Purkinje cell (primary cell): ENCODE results near the gene HDHD2. TPM values are rescaled to one million over a fixed set of nuclear protein-coding genes. Genes with fewer than 3 reads are reported as not detected.

ENCODE experiments used
- polyA plus RNA-seq: library from polyadenylated mRNA; unstranded; fragments of >200 nt; fragmentation: Nextera tagmentation; gene quantifications from 2 replicates; pipeline ENCODE4 v1.2.1, GENCODE V29; 2014

Gene HDHD2, protein sequence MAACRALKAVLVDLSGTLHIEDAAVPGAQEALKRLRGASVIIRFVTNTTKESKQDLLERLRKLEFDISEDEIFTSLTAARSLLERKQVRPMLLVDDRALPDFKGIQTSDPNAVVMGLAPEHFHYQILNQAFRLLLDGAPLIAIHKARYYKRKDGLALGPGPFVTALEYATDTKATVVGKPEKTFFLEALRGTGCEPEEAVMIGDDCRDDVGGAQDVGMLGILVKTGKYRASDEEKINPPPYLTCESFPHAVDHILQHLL
- polyA plus RNA-seq = 84.1 and 107 TPM in 2 replicates

DNA sequence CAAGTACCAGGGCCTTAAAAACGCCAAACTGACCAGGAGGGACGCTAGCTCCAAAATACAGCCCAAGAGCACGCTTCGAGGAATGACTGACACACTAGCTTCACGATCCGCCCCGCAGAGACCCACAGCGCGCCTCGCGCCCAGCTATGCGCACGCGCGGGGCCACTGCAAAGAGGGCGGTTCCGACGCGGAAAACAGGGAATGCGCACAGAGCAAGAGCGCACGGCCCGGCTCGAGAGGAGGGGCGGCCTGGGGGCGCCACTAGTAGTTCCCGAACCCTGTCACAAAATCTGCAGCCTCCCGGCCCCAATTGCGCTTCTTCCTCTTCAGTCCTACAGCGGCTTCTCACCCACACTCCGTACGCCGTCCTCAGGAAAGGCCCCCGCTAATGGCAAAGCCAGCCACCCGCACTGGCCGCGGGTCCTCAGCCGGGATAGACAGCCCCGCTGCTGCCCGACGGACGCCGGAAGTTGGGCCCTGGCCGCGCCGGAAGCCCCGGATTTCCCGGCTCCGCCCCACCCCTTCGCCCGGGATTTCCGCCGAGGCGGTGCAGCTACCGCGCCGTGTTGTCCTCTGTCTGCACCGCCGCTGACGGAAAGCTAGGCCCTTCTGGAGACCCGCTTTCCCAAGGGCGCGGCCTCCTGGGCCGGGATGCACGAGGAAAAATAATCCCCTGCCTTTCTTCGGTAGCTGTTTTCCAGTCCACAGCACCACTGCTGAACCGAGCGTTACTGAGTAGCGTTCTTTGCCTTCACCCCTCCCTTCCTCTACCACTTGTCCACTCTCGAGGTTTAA lies at the start of gene HDHD2:
Gene HDHD2 (minus strand): TSS at position 472 of the 795 bp plus-strand sequence. CDS start 14,061 bp downstream, outside the sequence.

DNA sequence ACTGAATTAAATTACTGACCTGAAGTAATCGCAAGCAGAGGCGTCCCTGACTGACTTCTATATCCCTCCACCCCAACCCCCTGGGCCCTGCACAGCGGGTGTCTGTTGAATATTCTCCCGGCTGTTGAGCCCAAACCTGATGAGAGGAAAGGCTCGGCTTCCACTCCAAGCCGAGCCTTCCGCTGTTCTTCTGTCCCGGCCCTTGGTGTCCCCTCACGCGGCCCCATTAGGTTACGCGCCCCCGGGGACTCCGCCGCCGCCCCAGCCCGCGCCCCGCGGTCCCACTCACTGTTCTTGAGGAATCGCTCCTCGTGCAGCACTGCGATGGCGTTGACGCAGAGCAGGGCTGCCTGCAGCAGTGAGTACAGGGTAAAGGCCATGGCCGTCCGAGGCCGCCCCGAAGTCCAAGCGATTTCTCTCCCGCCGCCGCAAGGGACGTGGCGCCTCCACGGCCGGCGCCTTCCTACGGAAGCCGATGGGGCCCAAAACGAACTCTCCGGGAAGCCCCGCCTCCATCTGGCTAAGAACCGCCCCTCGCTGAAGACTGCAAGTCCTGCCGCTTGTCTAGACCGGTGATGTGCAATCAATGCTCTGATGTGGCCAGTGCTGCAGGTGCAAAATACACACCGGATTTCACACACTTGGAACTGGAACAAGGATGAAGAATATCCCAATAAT lies 25.7 kb upstream of the HDHD2 start, which contains the start of gene IER3IP1:
Gene IER3IP1 (minus strand): TSS at position 467 of the 678 bp plus-strand sequence. CDS start 87 bp downstream, at position 380.

Other genes with a start within 250 kb of the HDHD2 start
- gene PIAS2, start 233.0 kb downstream of the HDHD2 start, polyA plus RNA-seq = 23.7 and 32.5 TPM in 2 replicates
- 4.4 and 6.4 TPM in 2 replicates for gene KATNAL2, start 232.9 kb downstream of the HDHD2 start, polyA plus RNA-seq
- gene ELOA2, start 114.9 kb downstream of the HDHD2 start, polyA plus RNA-seq = not detected in 2 replicates
- gene IER3IP1, start 25.9 kb upstream of the HDHD2 start, polyA plus RNA-seq = 78.4 and 84.2 TPM in 2 replicates
- gene SKOR2, start 101.2 kb upstream of the HDHD2 start, polyA plus RNA-seq = 10.3 and 17.7 TPM in 2 replicates